HG03064 (cell line): ENCODE data around the gene DDX10.

Experiments
- ATAC-seq: cut with Tn5 transposase; IDR thresholded peaks from one replicate; pipeline ENCODE4 v1.9.1; 2021; ENCODE audit warnings: low read depth; ENCODE audit not compliant: unreplicated experiment

DDX10 gene

GRCh38 chr11:108926841-108927577 lies 262.1 kb downstream of the DDX10 start:
- no peak for ATAC-seq

- no peak for ATAC-seq
Observed at GRCh38 chr11:108927791-108928545, 263.1 kb downstream of the DDX10 start.

GRCh38 chr11:108929241-108929640 lies 264.4 kb downstream of the DDX10 start:
- ATAC-seq: no peak

- ATAC-seq: no peak
Observed at GRCh38 chr11:108931168-108931567, 266.3 kb downstream of the DDX10 start.

- ATAC-seq: no peak
Observed at GRCh38 chr11:108933630-108934029, 268.8 kb downstream of the DDX10 start.

GRCh38 chr11:108934289-108934688 lies 269.4 kb downstream of the DDX10 start:
- ATAC-seq: no peak

- ATAC-seq: no peak
Observed at GRCh38 chr11:108934696-108935095, 269.8 kb downstream of the DDX10 start.

- ATAC-seq: no peak
Observed at GRCh38 chr11:108937746-108938145, 272.9 kb downstream of the DDX10 start.

- ATAC-seq: no peak
Observed at GRCh38 chr11:108938604-108939003, 273.7 kb downstream of the DDX10 start.

GRCh38 chr11:108939135-108939534 lies 274.3 kb downstream of the DDX10 start:
- ATAC-seq: no peak

GRCh38 chr11:108943853-108944252 lies 279.0 kb downstream of the DDX10 start:
- ATAC-seq: no peak

GRCh38 chr11:108944471-108945178 lies 279.8 kb downstream of the DDX10 start:
- no peak for ATAC-seq

GRCh38 chr11:108945341-108945740 lies 280.5 kb downstream of the DDX10 start:
- no peak for ATAC-seq

- no peak for ATAC-seq
Observed at GRCh38 chr11:108947654-108948570, 283.0 kb downstream of the DDX10 start.

- ATAC-seq: no peak
Observed at GRCh38 chr11:108958368-108959104, 293.7 kb downstream of the DDX10 start.

GRCh38 chr11:108959105-108959761 lies 294.4 kb downstream of the DDX10 start:
- no peak for ATAC-seq

GRCh38 chr11:108959874-108960273 lies 295.0 kb downstream of the DDX10 start:
- no peak for ATAC-seq

- no peak for ATAC-seq
Observed at GRCh38 chr11:108960501-108960900, 295.6 kb downstream of the DDX10 start.

- no peak for ATAC-seq
Observed at GRCh38 chr11:108961095-108961494, 296.2 kb downstream of the DDX10 start.
